Stimulated activated naive B cell treated with anti-CD40 and anti-IgM and Interleukin-4, amounts not matched to agents 10 μg/mL and 1 μg/mL and 100 μg/mL, for 72 hours (primary cell): ENCODE data around the gene RASA1.

Source experiments
- ATAC-seq, 2 donors: fragments of 150-1000 bp; cut with Tn5 transposase; replicated peaks; 2 replicates each; pipeline ENCODE4 v1.10.0; 2021; ENCODE audit warnings: moderate library complexity in 1 of 2
- DNase-seq: peaks from one replicate; pipeline ENCODE4 v3.0.0; 2021
- H3K27ac Mint-ChIP-seq: one replicate; pipeline ENCODE4 v1.8.0; 2022; ENCODE audit warnings: mild to moderate bottlenecking, mixed read lengths
- H3K27me3 Mint-ChIP-seq, 2 donors: one replicate each; pipeline ENCODE4 v1.8.0; 2022; ENCODE audit warnings: mixed read lengths in 2 of 2
- H3K36me3 Mint-ChIP-seq, 2 donors: one replicate each; pipeline ENCODE4 v1.8.0; 2022; ENCODE audit warnings: mixed read lengths in 2 of 2, mild to moderate bottlenecking in 1 of 2
- H3K4me1 Mint-ChIP-seq, 2 donors: one replicate each; pipeline ENCODE4 v1.8.0; 2022; ENCODE audit warnings: mixed read lengths in 2 of 2, mild to moderate bottlenecking in 1 of 2
- H3K4me3 Mint-ChIP-seq, 2 donors: one replicate each; pipeline ENCODE4 v1.8.0; 2022; ENCODE audit warnings: mild to moderate bottlenecking in 2 of 2, mixed read lengths in 2 of 2, moderate library complexity in 1 of 2
- H3K9me3 Mint-ChIP-seq, 2 donors: one replicate each; pipeline ENCODE4 v1.8.0; 2022; ENCODE audit warnings: mixed read lengths in 2 of 2, mild to moderate bottlenecking in 1 of 2

RASA1 gene

GRCh38 chr5:87438231-87438630 lies 170.5 kb downstream of the RASA1 start:
- H3K9me3 Mint-ChIP-seq, result peaks cover 0 to 5% of the 10 kb centered on the region in 2 donors
- H3K27me3 Mint-ChIP-seq, result peaks cover 19 to 43% of the 10 kb centered on the region in 2 donors
- DNase-seq (no peak), ATAC-seq (no peak)
- no peaks in the 10 kb centered on the region for H3K36me3 Mint-ChIP-seq
- H3K4me1 Mint-ChIP-seq, result no peaks in the 10 kb centered on the region
- no peak overlapping the region for H3K4me3 Mint-ChIP-seq
- no peak overlapping the region for H3K27ac Mint-ChIP-seq
